Measurements from ENCODE around the gene PLD4.

The PLD4 gene

GRCh38 chr14:104924421-104925213, at the start of gene PLD4:
Gene PLD4, plus strand, starts transcription at chr14:104924879. Its CDS starts 2,262 bp downstream, at chr14:104927141.
- TF ChIP-seq NFRKB (IDR thresholded peaks at IDR 0.05) (no peak), ELF4 (IDR thresholded peaks at IDR 0.05) (no peak), HDGF (IDR thresholded peaks at IDR 0.05; ENCODE audit: borderline replicate concordance) (no peak), FOXM1 (IDR thresholded peaks at IDR 0.05; ENCODE audit: borderline replicate concordance) (no peak), CTBP1 (IDR thresholded peaks at IDR 0.05; ENCODE audit: borderline replicate concordance) (no peak), FOXA1 (IDR thresholded peaks at IDR 0.05) (no peak), LEF1 (IDR thresholded peaks at IDR 0.05; ENCODE audit: borderline replicate concordance) (no peak), FOXK2 (IDR thresholded peaks at IDR 0.05) (no peak), TARDBP (IDR thresholded peaks at IDR 0.05) (no peak), BHLHE40 (IDR thresholded peaks at IDR 0.05; ENCODE audit: borderline replicate concordance) (no peak), SUZ12 (IDR thresholded peaks at IDR 0.05) (no peak), L3MBTL2 (conservative IDR thresholded peaks at IDR 0.05) (no peak), ARNT (IDR thresholded peaks at IDR 0.05) (no peak)
- ChIA-PET POLR2A (no interaction called here), CTCF (no interaction called here)
- no peak for DNase-seq (ENCODE audit: extremely low spot score)

GRCh38 chr14:104875412-104875751, 49.3 kb upstream of the PLD4 start:
- TF ChIP-seq HDGF (IDR thresholded peaks at IDR 0.05; ENCODE audit: borderline replicate concordance) (no peak), PKNOX1 (IDR thresholded peaks at IDR 0.05) (no peak), BHLHE40 (IDR thresholded peaks at IDR 0.05; ENCODE audit: borderline replicate concordance) (no peak), L3MBTL2 (conservative IDR thresholded peaks at IDR 0.05) (no peak), FOXK2 (IDR thresholded peaks at IDR 0.05) (no peak), FOXM1 (IDR thresholded peaks at IDR 0.05; ENCODE audit: borderline replicate concordance) (no peak), ELF4 (IDR thresholded peaks at IDR 0.05) (no peak), CTBP1 (IDR thresholded peaks at IDR 0.05; ENCODE audit: borderline replicate concordance) (no peak), NFRKB (IDR thresholded peaks at IDR 0.05) (no peak)
- ChIA-PET POLR2A (no interaction called here), CTCF (no interaction called here)
- no peak for DNase-seq (ENCODE audit: extremely low spot score)

- ChIA-PET POLR2A (interaction anchor here (1.0 to 1.3 kb wide), 2 partner anchors 11 to 50 kb away, joined by 4 read pairs; partner anchors contain the start of gene CEP170B), CTCF (interaction anchor here (1.3 kb wide), 1 partner anchor 107 kb away, joined by 5 read pairs; no protein-coding TSS in a partner anchor)
- DNase-seq (ENCODE audit: extremely low spot score), result no peak
- no peak for TF ChIP-seq FOXK2 (IDR thresholded peaks at IDR 0.05)
- no peak for TF ChIP-seq FOXM1 (IDR thresholded peaks at IDR 0.05; ENCODE audit: borderline replicate concordance)
- TF ChIP-seq CTBP1 (IDR thresholded peaks at IDR 0.05; ENCODE audit: borderline replicate concordance), result no peak
- no peak for TF ChIP-seq SUZ12 (IDR thresholded peaks at IDR 0.05)
- no peak for TF ChIP-seq HDGF (IDR thresholded peaks at IDR 0.05; ENCODE audit: borderline replicate concordance)
- no peak for TF ChIP-seq ZNF384 (IDR thresholded peaks at IDR 0.05)
- TF ChIP-seq L3MBTL2 (conservative IDR thresholded peaks at IDR 0.05), result no peak
- no peak for TF ChIP-seq ELF4 (IDR thresholded peaks at IDR 0.05)
- no peak for TF ChIP-seq NFRKB (IDR thresholded peaks at IDR 0.05)
These were observed 48.9 kb upstream of the PLD4 start for GRCh38 chr14:104875811-104876210.

GRCh38 chr14:104876251-104876699, 48.4 kb upstream of the PLD4 start:
- CTCF ChIA-PET, result interaction anchor here (1.3 kb wide), 1 partner anchor 107 kb away, joined by 5 read pairs; no protein-coding TSS in a partner anchor
- POLR2A ChIA-PET, result interaction anchor here (1.0 to 1.3 kb wide), 2 partner anchors 12 to 50 kb away, joined by 4 read pairs; partner anchors contain the start of gene CEP170B
- peak; percentile 95 for DNase-seq (ENCODE audit: extremely low spot score)
- TF ChIP-seq FOXK2 (IDR thresholded peaks at IDR 0.05) (no peak), CTBP1 (IDR thresholded peaks at IDR 0.05; ENCODE audit: borderline replicate concordance) (no peak)

GRCh38 chr14:104877066-104877805, 47.4 kb upstream of the PLD4 start:
- POLR2A ChIA-PET, result interaction anchor here (1.3 kb wide), 1 partner anchor 51 kb away, joined by 4 read pairs; no protein-coding TSS in a partner anchor
- CTCF ChIA-PET, result interaction anchor here (1.3 kb wide), 1 partner anchor 108 kb away, joined by 5 read pairs; no protein-coding TSS in a partner anchor
- TF ChIP-seq SUZ12 (IDR thresholded peaks at IDR 0.05), result no peak
- TF ChIP-seq CTBP1 (IDR thresholded peaks at IDR 0.05; ENCODE audit: borderline replicate concordance), result no peak
- no peak for TF ChIP-seq TARDBP (IDR thresholded peaks at IDR 0.05)
- no peak for TF ChIP-seq L3MBTL2 (conservative IDR thresholded peaks at IDR 0.05)
- no peak for TF ChIP-seq NFRKB (IDR thresholded peaks at IDR 0.05)
- TF ChIP-seq FOXM1 (IDR thresholded peaks at IDR 0.05; ENCODE audit: borderline replicate concordance), result no peak
- no peak for TF ChIP-seq ELF4 (IDR thresholded peaks at IDR 0.05)

GRCh38 chr14:104877806-104878550, 46.7 kb upstream of the PLD4 start:
- CTCF ChIA-PET, result no interaction called here
- POLR2A ChIA-PET, result no interaction called here
- TF ChIP-seq BHLHE40 (IDR thresholded peaks at IDR 0.05; ENCODE audit: borderline replicate concordance) (no peak), FOXA1 (IDR thresholded peaks at IDR 0.05) (no peak), CTBP1 (IDR thresholded peaks at IDR 0.05; ENCODE audit: borderline replicate concordance) (no peak)
- DNase-seq (ENCODE audit: extremely low spot score), result no peak

More at GRCh38 chr14:104877066-104877805, 47.4 kb upstream of the PLD4 start:
- no peak for DNase-seq (ENCODE audit: extremely low spot score)

- TF ChIP-seq FOXK2 (IDR thresholded peaks at IDR 0.05) (no peak), TARDBP (IDR thresholded peaks at IDR 0.05) (no peak), PKNOX1 (IDR thresholded peaks at IDR 0.05) (no peak), NFRKB (IDR thresholded peaks at IDR 0.05) (no peak), CTBP1 (IDR thresholded peaks at IDR 0.05; ENCODE audit: borderline replicate concordance) (no peak), L3MBTL2 (conservative IDR thresholded peaks at IDR 0.05) (no peak), ELF4 (IDR thresholded peaks at IDR 0.05) (no peak), ZNF384 (IDR thresholded peaks at IDR 0.05) (no peak), HDGF (IDR thresholded peaks at IDR 0.05; ENCODE audit: borderline replicate concordance) (no peak), ARNT (IDR thresholded peaks at IDR 0.05) (no peak)
- CTCF ChIA-PET, result no interaction called here
- DNase-seq (ENCODE audit: extremely low spot score), result no peak
- POLR2A ChIA-PET, result no interaction called here
These were observed 46.1 kb upstream of the PLD4 start for GRCh38 chr14:104878582-104878981.
